Gastrocnemius medialis (tissue), 4 donors: ENCODE measurements around the gene SHC1. TPM values are rescaled to one million over a fixed set of nuclear protein-coding genes. Genes with fewer than 3 reads are reported as not detected.
A peak's percentile ranks its signal among the peaks of the same experiment; 100 is the strongest.

Source experiments
- ATAC-seq, 2 donors: fragments of 150-250 bp; one replicate each; pipeline ENCODE4 v1.9.1; 2016
- DNase-seq, 2 donors: peaks; one replicate each; pipeline ENCODE4 v3.0.0-alpha.2; 2019
- H3K27ac ChIP-seq, 4 donors: fragments of 200-600 bp; sonication (generic); 1 replicate in 1 of 4; 2 replicates in 3 of 4; pipeline ENCODE4 v1.5.1; 2016 to 2018; ENCODE audit warnings: mild to moderate bottlenecking in 2 of 4, moderate library complexity in 1 of 4
- H3K27me3 ChIP-seq, 3 donors: fragments of 200-600 bp; sonication (generic) in 2 of 3; 1 replicate in 1 of 3; 2 replicates in 2 of 3; pipeline versions ENCODE4 v1.5.1 to v1.6.0; 2016 to 2019; ENCODE audit warnings: mild to moderate bottlenecking in 1 of 3, moderate library complexity in 1 of 3
- H3K36me3 ChIP-seq, 2 donors: fragments of 200-600 bp; sonication (generic) in 1 of 2; one replicate each; pipeline ENCODE4 v1.5.1; 2017 to 2018
- H3K4me1 ChIP-seq, 2 donors: fragments of 200-600 bp; sonication (generic) in 1 of 2; one replicate each; pipeline ENCODE4 v1.5.1; 2016 to 2017; ENCODE audit warnings: mild to moderate bottlenecking in 2 of 2
- H3K4me3 ChIP-seq, 4 donors: fragments of 200-600 bp; sonication (generic) in 3 of 4; 1 replicate in 1 of 4; 2 replicates in 3 of 4; pipeline ENCODE4 v1.5.1; 2016 to 2019; ENCODE audit warnings: mild to moderate bottlenecking in 2 of 4
- H3K9me3 ChIP-seq, 3 donors: fragments of 200-600 bp; sonication (generic) in 2 of 3; 1 replicate in 1 of 3; 2 replicates in 2 of 3; pipeline ENCODE4 v1.5.1; 2016 to 2019
- CTCF ChIP-seq, 5 experiments: fragments of 450-650 bp in 3 of 5; fragments of 200-600 bp in 2 of 5; sonication (generic) in 2 of 5; IDR thresholded peaks in 4 of 5; conservative IDR thresholded peaks in 1 of 5; 1 replicate in 4 of 5; 2 replicates in 1 of 5; pipeline ENCODE4 v1.5.1; 2016 to 2019; ENCODE audit warnings: antibody characterized with exemption in 5 of 5, mild to moderate bottlenecking in 3 of 5, moderate library complexity in 3 of 5
- POLR2A ChIP-seq, 2 donors: fragments of 450-650 bp; IDR thresholded peaks; one replicate each; pipeline ENCODE4 v1.6.1; 2017; ENCODE audit warnings: antibody characterized with exemption in 2 of 2, mild to moderate bottlenecking in 2 of 2, moderate library complexity in 2 of 2
- in situ Hi-C, 4 donors: fragments of 200-750 bp; cut with MboI; loops; one replicate each; pipeline versions ENCODE4 v1.15.0 to v1.8.0; 2017; ENCODE audit warnings: low sequenced_read_pairs in 4 of 4
- intact Hi-C: fragments of 100-400 bp; cut with DNase I; formaldehyde crosslinking; loops from one replicate; pipeline ENCODE4 v1.15.1; 2023; ENCODE audit warnings: low total_unique reads
- total RNA-seq, 4 donors: library from RNA; depleted of rRNA; stranded (reverse); fragments of >200 nt; gene quantifications; one replicate each; pipeline versions ENCODE4 v1.1.0 to v1.2.3, GENCODE V29; 2016

SHC1 gene
- total RNA-seq, 4 donors from 2014 or later: 27.4 to 135 (median 54.9) TPM

GRCh38 chr1:155017946-155018316 is 47.4 kb upstream of the SHC1 start:
- peak overlapping the region; percentile 48 to 52 (median 50) for H3K4me3 ChIP-seq

GRCh38 chr1:155017041-155017945 is 46.7 kb upstream of the SHC1 start:
- peak overlapping the region; percentile 48 to 52 (median 50) for H3K4me3 ChIP-seq
- H3K27ac ChIP-seq: peak overlapping the region; percentile 80 to 95 (median 86)
- TF ChIP-seq POLR2A (IDR thresholded peaks at IDR 0.05): peak; percentile 37 to 47
- peak; percentile 96 to 100 (median 97) for TF ChIP-seq CTCF (IDR thresholded peaks at IDR 0.05 in 4 of 5, conservative IDR thresholded peaks at IDR 0.05 in 1 of 5)
- in situ Hi-C loops: loop anchor here in 2 of 4 donors (10.0 kb wide), 1 partner anchor 52 kb away; the partner anchor contains the start of gene PYGO2 (in 2 of the 2)
- ATAC-seq: peak; percentile 84 to 88
- no peaks in the 10 kb centered on the region for H3K9me3 ChIP-seq
- H3K4me1 ChIP-seq: peaks cover 21 to 26% of the 10 kb centered on the region in 2 donors
- no peaks in the 10 kb centered on the region for H3K27me3 ChIP-seq
- peak; percentile 70 to 90 for DNase-seq
- intact Hi-C loops: loop anchor here (1.0 to 2.0 kb wide), 4 partner anchors 15 to 68 kb away; partner anchors contain the start of genes ADAM15, PYGO2 and ZBTB7B
- H3K36me3 ChIP-seq: peaks cover 0 to 13% of the 10 kb centered on the region in 2 donors

More at GRCh38 chr1:155017946-155018316, 47.4 kb upstream of the SHC1 start:
- Histone ChIP-seq H3K4me1 (peaks cover 17 to 20% of the 10 kb centered on the region in 2 donors), H3K27ac (peak overlapping the region; percentile 80 to 95 (median 86)), H3K9me3 (no peaks in the 10 kb centered on the region), H3K36me3 (peaks cover 0 to 13% of the 10 kb centered on the region in 2 donors), H3K27me3 (no peaks in the 10 kb centered on the region)
- DNase-seq: no peak
- intact Hi-C loops (loop anchor here (1.0 to 2.0 kb wide), 4 partner anchors 16 to 67 kb away; partner anchors contain the start of genes ADAM15, PYGO2 and ZBTB7B), in situ Hi-C loops (loop anchor here in 2 of 4 donors (10.0 kb wide), 1 partner anchor 53 kb away; the partner anchor contains the start of gene PYGO2 (in 2 of the 2))
- TF ChIP-seq CTCF (IDR thresholded peaks at IDR 0.05 in 4 of 5, conservative IDR thresholded peaks at IDR 0.05 in 1 of 5): no peak
- no peak for TF ChIP-seq POLR2A (IDR thresholded peaks at IDR 0.05)
- no peak for ATAC-seq

- Histone ChIP-seq H3K4me1 (peaks cover 30 to 36% of the 10 kb centered on the region in 2 donors), H3K36me3 (peaks cover 0 to 13% of the 10 kb centered on the region in 2 donors), H3K4me3 (peak overlapping the region in 2 of 4 donors; percentile 48 to 51), H3K9me3 (no peaks in the 10 kb centered on the region), H3K27ac (peak overlapping the region; percentile 80 to 95 (median 86)), H3K27me3 (no peaks in the 10 kb centered on the region)
- in situ Hi-C loops: loop anchor here in 2 of 4 donors (10.0 kb wide), 1 partner anchor 52 kb away; the partner anchor contains the start of gene PYGO2 (in 2 of the 2)
- no peak for ATAC-seq
- TF ChIP-seq CTCF (IDR thresholded peaks at IDR 0.05 in 4 of 5, conservative IDR thresholded peaks at IDR 0.05 in 1 of 5) (no peak), POLR2A (IDR thresholded peaks at IDR 0.05) (no peak)
- intact Hi-C loops: loop anchor here (2.0 kb wide), 2 partner anchors 34 to 68 kb away; partner anchors contain the start of gene ADAM15
- peak in 1 of 2 donors; percentile 39 for DNase-seq
These were observed 45.8 kb upstream of the SHC1 start for GRCh38 chr1:155016231-155016831.

- Histone ChIP-seq H3K4me1 (peaks cover 36 to 42% of the 10 kb centered on the region in 2 donors), H3K9me3 (no peaks in the 10 kb centered on the region), H3K27ac (peak overlapping the region; percentile 80 to 95 (median 86)), H3K27me3 (no peaks in the 10 kb centered on the region), H3K36me3 (peaks cover 0 to 13% of the 10 kb centered on the region in 2 donors), H3K4me3 (no peak overlapping the region)
- DNase-seq (peak in 1 of 2 donors; percentile 41), ATAC-seq (no peak)
- intact Hi-C loops (loop anchor here (2.0 kb wide), 2 partner anchors 35 to 69 kb away; partner anchors contain the start of gene ADAM15), in situ Hi-C loops (loop anchor here in 2 of 4 donors (10.0 kb wide), 1 partner anchor 51 kb away; the partner anchor contains the start of gene PYGO2 (in 2 of the 2))
- TF ChIP-seq POLR2A (IDR thresholded peaks at IDR 0.05) (no peak), CTCF (IDR thresholded peaks at IDR 0.05 in 4 of 5, conservative IDR thresholded peaks at IDR 0.05 in 1 of 5) (no peak)
These were observed 45.1 kb upstream of the SHC1 start for GRCh38 chr1:155015527-155016230.
